Vagina (tissue), 2 donors: ENCODE data around the gene SLC7A9.

Experiments used
- POLR2A ChIP-seq, 2 donors: fragments of 450-650 bp; IDR thresholded peaks; one replicate each; pipeline ENCODE4 v1.6.1; 2017; ENCODE audit warnings: antibody characterized with exemption in 2 of 2, mild to moderate bottlenecking in 2 of 2, moderate library complexity in 2 of 2
- TF ChIP-seq, protein P1 (sequence below), 3 experiments: fragments of 450-650 bp in 2 of 3; fragments of 200-600 bp in 1 of 3; sonication (generic) in 1 of 3; IDR thresholded peaks; one replicate each; pipeline ENCODE4 v1.5.1; 2017 to 2019; ENCODE audit warnings: antibody characterized with exemption in 3 of 3, mild to moderate bottlenecking in 2 of 3, moderate library complexity in 2 of 3

DNA sequence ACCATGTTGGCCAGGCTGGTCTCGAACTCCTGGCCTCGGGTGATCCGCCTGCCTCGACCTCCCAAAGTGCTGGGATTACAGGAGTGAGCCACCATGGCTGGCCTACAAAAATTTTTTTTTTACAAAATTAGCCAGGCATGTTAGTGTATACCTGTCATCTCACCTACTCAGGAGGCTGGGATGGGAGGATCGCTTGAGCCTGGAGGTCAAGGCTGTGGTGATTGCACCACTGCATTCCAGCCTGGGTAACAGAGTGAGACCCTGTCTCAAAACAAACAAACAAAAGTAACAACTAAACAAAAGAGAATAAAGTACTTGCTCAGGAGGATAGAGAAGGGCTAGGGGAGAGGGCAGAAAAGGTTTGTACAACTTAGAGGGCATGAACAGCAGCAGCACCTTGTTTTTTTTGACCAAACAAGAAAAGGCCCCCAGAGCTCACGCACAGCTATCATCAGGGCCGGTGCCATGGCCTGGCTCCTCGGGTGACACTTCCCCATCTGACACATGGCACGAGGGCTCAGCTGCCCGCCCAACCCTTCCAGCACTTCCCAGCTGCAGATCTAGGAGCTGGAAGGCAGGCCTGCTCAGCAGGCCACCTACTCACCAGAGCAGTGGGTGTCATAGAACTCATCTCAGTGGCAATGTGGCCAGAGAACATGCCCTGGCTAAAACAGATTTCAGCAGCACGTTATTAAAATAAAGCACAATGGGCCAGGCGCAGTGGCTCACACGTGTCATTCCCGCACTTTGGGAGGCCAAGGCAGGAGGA, 8.6 kb upstream of the SLC7A9 start:
- no peak for TF ChIP-seq POLR2A (IDR thresholded peaks at IDR 0.05)
- TF ChIP-seq, protein P1, sequence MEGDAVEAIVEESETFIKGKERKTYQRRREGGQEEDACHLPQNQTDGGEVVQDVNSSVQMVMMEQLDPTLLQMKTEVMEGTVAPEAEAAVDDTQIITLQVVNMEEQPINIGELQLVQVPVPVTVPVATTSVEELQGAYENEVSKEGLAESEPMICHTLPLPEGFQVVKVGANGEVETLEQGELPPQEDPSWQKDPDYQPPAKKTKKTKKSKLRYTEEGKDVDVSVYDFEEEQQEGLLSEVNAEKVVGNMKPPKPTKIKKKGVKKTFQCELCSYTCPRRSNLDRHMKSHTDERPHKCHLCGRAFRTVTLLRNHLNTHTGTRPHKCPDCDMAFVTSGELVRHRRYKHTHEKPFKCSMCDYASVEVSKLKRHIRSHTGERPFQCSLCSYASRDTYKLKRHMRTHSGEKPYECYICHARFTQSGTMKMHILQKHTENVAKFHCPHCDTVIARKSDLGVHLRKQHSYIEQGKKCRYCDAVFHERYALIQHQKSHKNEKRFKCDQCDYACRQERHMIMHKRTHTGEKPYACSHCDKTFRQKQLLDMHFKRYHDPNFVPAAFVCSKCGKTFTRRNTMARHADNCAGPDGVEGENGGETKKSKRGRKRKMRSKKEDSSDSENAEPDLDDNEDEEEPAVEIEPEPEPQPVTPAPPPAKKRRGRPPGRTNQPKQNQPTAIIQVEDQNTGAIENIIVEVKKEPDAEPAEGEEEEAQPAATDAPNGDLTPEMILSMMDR (IDR thresholded peaks at IDR 0.05): no peak
